Medulla oblongata (tissue), 1 donor: ENCODE measurements around the gene MECP2.
"Not testable (repeated sequence)": the region's sequence is repeated elsewhere in the genome, so short reads cannot be mapped to it uniquely, and the experiment has no call there.

Source experiments
- DNase-seq: peaks from one replicate; pipeline ENCODE4 v3.0.0-alpha.2; 2015; ENCODE audit errors: extremely low spot score

The MECP2 gene

GRCh38 chrX:154097589-154098541 is at the start of gene MECP2:
Gene MECP2 (minus strand): TSS chrX:154097717.
- DNase-seq = peak; percentile 93

- not testable (repeated sequence) for DNase-seq
Measured at GRCh38 chrX:154144010-154144409, 46.5 kb upstream of the MECP2 start, which contains the start of gene OPN1LW. Gene OPN1LW (plus strand): TSS chrX:154144243. CDS start chrX:154144284, 41 bp downstream.

- DNase-seq = peak; percentile 21
Measured at GRCh38 chrX:154142950-154143745, 45.6 kb upstream of the MECP2 start.

- DNase-seq = no peak
Measured at GRCh38 chrX:154142386-154142785, 44.9 kb upstream of the MECP2 start.

- no peak for DNase-seq
Measured at GRCh38 chrX:154140742-154141141, 43.2 kb upstream of the MECP2 start.

GRCh38 chrX:154140206-154140605 is 42.7 kb upstream of the MECP2 start:
- no peak for DNase-seq

GRCh38 chrX:154138857-154139256 is 41.3 kb upstream of the MECP2 start:
- no peak for DNase-seq

GRCh38 chrX:154136627-154137161 is 39.2 kb upstream of the MECP2 start:
- peak; percentile 35 for DNase-seq

GRCh38 chrX:154135458-154136229 is 38.1 kb upstream of the MECP2 start:
- no peak for DNase-seq

GRCh38 chrX:154132366-154132765 is 34.8 kb upstream of the MECP2 start:
- no peak for DNase-seq

GRCh38 chrX:154131955-154132354 is 34.4 kb upstream of the MECP2 start:
- DNase-seq = no peak

GRCh38 chrX:154126101-154126500 is 28.6 kb upstream of the MECP2 start:
- no peak for DNase-seq

- no peak for DNase-seq
Measured at GRCh38 chrX:154125391-154126040, 28.0 kb upstream of the MECP2 start.

- no peak for DNase-seq
Measured at GRCh38 chrX:154123241-154124219, 26.0 kb upstream of the MECP2 start.

- DNase-seq = no peak
Measured at GRCh38 chrX:154121961-154122360, 24.4 kb upstream of the MECP2 start.

GRCh38 chrX:154121207-154121606 is 23.7 kb upstream of the MECP2 start:
- no peak for DNase-seq

- no peak for DNase-seq
Measured at GRCh38 chrX:154120567-154120966, 23.1 kb upstream of the MECP2 start.

- DNase-seq = no peak
Measured at GRCh38 chrX:154117566-154117965, 20.0 kb upstream of the MECP2 start.

GRCh38 chrX:154116426-154117211 is 19.1 kb upstream of the MECP2 start:
- no peak for DNase-seq
